ACHN (cell line): ENCODE results near the gene FHIT.

ENCODE experiments used
- DNase-seq: peaks from one replicate; pipeline ENCODE4 v3.0.0-alpha.2; 2015
- in situ Hi-C: cut with HindIII; loops from 2 replicates; pipeline ENCODE4 v1.10.0; 2017; ENCODE audit warnings: low sequenced_read_pairs, low pct_ligation_motif_present, low pct_unique_long_range_greater_than_20kb

The FHIT gene

DNA sequence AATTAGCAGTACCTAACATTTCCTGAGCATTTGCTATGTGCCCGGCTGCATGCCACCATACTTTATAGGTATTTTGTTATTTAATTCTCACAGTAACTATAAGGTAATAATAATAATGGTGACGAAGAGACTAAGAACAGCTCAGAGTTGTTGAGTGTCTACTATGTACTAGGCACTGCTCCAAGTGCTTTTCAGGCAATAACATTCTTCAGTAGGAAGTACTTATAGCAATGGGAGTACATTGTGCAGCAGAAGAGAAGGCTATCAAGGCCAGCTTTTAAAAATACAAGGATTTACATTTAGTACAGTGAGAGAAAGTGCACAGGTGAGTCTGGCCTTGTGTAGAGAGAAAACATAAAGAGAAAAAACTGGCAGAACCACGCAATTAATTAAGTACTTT is 647.4 kb downstream of the FHIT start:
- in situ Hi-C loops = no loop called here
- DNase-seq = no peak

DNA sequence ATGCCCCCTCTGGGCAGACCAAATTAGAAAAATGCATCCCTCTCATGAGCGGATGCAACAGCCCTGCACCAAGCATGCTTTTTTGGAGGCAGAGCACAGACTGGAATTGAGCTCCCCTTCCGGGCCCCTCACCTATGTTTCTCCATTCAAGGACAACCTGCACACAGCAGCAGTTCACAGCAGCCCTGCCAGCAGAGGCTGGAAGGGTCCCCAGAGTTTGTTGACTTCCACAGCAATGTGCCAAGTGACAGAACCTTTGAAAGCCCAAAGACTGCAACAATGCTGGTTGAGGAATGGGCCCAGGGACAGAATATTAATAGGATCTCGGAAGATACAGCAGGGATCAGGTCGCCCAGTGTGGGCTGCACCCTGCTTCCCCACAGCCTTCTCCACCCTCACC is 650.4 kb downstream of the FHIT start:
- no peak for DNase-seq
- in situ Hi-C loops = no loop called here

DNA sequence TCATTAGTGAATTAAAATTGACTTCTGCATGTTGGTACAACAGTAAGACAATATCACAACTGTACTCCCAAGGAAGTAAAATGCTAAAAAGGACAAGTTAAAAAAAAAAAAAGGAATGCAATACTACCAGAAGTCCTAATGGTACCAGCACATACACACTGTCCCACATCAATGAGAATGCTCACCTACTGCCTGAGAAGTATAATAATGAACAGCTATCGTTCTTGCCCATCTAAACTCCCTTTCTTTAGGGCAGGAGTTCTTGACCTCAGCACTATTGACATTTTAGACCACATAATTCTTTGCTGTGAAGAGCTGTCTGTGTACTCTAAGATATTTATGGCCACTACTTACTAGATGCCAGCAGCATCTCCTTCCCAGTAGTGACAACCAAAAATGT is 651.7 kb downstream of the FHIT start:
- no peak for DNase-seq
- in situ Hi-C loops = no loop called here

DNA sequence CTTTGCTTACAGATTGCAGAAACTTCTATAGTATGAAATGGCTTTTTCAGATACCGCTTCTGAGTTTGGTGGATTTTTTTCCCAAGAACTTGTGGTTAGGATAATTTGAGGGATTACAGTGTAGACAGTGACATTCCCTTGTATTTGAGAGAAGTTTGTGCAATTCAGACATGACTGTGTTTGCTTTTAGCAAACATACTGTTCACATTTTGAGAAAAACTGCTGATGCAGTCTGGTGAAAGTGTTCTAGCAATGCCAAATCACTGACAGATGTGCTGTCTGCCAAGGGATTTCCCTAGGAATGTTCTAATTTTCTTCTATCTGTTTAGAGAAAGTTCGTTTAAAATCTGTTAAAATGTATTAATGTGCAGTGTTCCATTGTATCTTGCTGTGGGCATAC is 652.6 kb downstream of the FHIT start:
- DNase-seq = no peak
- in situ Hi-C loops = no loop called here

DNA sequence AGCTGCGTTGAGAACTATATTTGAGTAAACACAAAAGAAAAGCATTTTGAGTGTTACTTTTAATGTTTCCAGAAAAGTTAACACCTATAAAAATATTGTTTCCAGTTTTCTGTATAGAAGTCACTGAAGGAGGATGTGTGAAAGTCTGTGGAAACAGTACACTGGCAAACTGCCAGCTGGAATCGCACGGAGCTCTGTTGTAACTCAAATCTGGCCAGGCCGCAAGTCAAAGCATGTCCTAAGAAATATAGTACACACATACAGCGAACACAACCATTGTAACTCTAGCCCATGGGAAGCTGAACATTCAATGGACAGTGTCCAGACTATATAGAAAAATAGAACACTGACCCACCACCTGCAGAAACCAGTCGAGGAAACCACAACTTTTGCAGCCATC is 657.2 kb downstream of the FHIT start:
- DNase-seq = no peak
- in situ Hi-C loops = no loop called here

DNA sequence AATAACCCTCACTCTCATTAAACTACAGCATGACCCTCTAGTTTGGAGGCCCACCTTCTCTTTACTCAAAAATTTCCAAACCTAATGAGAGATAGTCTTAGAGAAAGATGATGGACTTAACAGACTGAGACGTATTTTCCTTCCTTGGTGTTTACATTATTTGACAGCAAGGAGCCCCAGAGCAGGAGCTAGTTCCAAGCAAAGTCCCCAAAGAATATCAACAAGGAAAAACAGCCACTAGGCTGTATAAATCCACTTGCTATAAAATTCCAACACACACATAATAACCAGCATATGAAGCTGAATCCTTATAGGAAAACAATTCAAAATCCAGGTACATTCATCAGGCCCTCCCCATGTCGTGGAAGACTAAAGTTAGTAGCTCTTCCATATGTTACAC is 660.0 kb downstream of the FHIT start:
- in situ Hi-C loops = no loop called here
- DNase-seq = no peak

DNA sequence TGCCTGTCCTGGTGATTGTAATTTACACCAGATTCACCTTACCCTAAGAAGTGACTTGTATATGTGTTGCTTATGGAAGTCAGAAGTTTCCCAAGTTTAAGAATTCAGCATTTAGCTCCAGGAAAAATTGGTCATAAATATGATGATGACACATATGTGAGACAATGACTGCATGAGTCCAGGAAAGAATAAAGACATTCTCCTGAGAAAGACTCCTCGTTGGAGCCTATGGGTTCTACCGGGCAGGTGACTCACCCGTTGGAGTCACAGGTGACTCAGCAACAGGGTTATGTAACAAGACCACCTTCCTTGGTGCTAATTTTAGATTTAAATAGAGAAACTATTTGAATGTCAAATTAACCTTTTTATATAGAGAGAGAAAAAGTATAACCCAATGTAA is 662.4 kb downstream of the FHIT start:
- in situ Hi-C loops = no loop called here
- peak; percentile 15 for DNase-seq

DNA sequence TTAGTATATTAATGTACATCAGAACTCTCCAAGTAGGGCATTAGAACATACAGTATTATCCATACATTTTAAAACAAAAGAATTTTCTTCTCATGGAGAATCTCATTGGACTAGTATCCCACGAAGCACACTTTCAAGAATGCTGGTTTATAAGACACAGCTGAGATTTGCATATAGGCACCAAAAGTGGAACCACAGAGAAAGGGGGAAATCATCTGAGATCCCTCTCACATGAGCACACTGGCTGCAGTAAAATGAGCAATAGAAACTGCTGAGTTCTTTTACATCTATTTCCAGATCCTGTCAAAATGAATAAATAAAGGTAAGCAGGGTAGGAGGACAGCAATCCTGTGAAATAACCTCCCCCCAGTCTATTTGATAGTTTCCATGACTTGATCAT is 665.3 kb downstream of the FHIT start:
- in situ Hi-C loops = no loop called here

DNA sequence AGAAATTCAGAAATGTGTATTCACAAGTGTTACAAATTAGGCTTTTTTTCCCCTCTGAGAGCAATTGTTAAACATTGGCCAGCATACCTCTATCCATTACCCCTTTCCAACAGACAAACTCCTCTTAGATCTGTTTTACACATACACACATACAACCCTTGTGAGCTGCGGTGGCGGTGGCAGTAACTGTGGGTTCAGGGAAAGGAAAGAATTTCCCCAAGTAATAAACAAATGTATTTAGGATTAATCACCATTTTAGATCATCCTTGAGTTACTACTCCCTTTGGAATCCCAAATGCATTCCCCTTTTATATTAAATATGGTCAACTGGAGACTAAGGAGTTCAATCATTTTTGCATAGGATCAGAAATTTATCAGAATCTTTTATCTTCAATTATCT is 667.0 kb downstream of the FHIT start:
- in situ Hi-C loops = no loop called here
- no peak for DNase-seq

More for the DNA sequence above, 665.3 kb downstream of the FHIT start:
- DNase-seq = no peak

DNA sequence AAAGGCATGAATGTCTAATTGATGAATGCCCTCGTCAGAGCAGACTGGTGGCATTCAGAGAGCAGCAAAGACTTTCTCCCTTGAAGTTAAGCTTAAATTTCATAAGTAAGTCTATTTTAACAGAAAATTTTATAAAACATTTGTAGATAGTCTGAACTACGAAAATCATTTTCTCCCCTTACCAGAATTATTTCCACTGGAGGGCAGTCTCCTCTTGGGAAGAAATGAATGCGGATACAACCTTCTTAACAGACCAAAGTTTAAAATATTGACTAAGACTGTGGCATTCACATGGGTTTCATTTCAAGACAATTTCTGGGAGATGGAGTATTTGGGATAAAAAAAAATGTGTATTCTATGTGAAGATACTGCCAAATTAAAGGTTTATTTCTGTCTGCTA is 669.0 kb downstream of the FHIT start:
- in situ Hi-C loops = no loop called here
- DNase-seq = peak; percentile 13

DNA sequence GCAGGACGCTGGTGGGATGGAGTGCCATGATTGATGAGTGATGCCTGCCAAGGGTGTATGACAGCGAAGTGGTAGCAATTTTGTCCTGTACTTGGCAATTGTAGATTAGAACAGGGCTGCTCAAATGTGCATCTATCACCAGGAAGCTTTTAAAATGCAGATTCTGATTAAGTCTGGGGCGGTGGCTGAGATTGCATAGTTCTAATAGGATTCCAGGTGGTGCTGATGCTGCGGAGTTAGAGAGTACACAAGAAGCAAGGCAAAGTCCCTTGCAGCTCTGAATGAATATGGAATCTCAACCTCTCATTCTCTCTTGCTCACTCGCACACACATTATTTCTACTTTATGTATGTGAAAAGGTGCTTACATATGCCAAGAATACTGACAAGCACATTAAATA is 670.4 kb downstream of the FHIT start:
- no peak for DNase-seq
- in situ Hi-C loops = no loop called here

DNA sequence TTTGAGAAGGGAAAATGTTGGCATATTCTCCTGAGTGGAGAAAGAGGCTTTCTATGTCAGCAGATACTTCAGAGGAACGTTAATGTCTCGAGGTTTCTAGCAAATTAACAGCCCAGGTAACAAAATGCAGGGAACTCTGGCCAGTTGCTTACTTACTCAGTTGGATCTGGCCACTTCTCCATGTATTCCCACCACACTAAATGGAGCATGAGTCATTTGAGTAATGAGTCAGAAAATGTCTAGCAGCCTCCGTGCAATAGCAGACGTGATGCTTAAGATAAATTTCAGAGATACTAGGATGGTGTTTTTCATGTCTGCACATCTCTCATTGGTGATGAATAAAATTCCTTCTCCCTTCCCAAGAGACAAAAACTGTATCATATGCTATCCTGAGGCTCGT is 671.5 kb downstream of the FHIT start:
- DNase-seq = peak; percentile 71
- in situ Hi-C loops = no loop called here

DNA sequence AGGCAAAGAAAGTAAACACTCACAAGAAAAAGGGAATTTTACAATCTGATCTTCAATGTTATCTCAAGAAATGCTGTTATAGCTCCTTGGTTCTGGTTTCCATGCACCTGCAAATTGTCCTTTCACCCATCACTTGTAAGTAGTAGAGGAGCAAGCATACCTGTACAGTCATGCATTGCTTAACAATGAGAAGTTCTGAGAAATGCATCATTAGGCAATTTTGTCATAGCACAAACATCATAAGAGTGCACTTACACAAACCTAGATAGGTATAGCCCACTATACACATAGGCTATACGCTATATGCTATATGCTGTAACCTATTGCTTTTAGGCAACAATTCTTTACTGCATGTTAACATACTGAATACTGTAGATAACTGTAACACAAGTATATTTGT is 672.3 kb downstream of the FHIT start:
- no peak for DNase-seq
- in situ Hi-C loops = no loop called here

DNA sequence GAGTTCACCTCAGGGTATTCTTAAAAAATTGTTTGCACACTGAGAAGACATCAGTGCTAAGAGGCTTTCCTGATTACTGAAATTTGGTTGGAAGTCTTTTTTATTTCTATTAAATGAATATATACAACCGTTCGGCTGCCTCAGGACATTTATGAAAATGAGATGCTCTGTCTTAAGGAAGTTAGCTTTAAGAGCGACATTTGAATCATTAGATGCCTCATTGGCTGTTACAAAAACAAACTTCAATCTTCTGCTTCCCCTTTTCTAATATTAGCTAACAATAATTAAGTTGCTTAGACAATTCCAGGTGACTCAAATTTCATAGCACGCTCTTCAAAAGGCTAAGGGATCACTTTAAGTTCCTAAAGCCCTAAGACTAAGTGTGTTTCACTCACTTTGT is 673.7 kb downstream of the FHIT start:
- in situ Hi-C loops = no loop called here
- DNase-seq = no peak

DNA sequence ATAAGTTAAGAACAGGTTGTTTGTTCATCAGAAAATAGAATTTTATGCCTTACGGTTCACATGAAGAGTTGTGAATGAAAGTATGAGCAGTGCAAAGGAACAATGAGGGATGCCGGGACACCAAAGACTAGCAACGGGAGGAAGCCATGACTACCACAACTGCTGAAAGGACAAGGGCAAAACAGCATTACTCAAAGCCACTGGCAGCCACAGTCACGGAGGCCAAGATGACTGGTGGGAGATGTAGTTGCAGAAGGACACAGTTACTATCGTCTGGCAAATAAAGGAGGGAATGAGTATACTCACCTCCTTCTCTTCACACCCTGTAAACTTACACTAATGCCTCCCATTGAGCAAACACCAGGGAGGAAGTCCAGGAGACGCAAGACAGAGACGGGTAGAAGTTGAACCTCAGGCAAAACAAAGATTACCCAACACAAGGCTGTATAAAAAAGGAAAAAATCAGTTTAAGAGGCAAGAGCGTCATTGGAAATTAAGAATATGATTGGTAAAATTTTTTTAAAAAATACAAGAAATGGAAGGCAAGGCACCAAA is 675.5 kb downstream of the FHIT start:
- no peak for DNase-seq
- in situ Hi-C loops = no loop called here

DNA sequence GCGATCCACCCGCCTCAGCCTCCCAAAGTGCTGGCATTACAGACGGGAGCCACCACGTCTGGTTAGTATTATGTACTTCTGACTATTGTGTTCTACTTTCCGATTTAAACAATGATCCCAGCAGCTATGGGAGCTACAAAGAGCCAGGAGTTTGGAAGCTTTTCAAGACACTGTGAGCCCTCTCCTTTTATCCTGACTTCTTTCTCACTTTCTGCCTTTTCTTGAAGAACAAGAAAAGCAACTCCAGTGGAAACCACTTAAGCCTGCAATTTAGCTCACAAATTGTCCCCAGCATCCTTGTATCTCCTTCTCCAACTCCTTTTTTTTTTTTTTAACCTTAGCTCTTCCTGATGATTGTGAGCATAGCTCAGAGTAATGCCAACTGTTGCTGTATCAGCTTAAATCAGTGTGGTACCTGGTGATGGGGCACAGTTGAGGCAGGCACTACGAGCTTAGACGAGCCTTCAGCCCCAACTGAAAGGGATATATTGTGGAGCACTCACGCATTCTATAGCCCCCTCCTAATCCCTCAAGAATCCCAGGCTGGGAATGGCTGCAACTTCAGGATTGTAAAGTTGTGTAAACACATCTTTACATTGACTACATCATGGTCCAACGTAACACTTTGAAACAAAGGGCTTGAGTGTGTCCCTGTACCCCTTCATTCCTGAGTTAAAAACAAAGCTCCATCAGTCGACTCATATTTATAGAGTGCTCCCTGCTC is 677.0 kb downstream of the FHIT start:
- DNase-seq = no peak
- in situ Hi-C loops = no loop called here

DNA sequence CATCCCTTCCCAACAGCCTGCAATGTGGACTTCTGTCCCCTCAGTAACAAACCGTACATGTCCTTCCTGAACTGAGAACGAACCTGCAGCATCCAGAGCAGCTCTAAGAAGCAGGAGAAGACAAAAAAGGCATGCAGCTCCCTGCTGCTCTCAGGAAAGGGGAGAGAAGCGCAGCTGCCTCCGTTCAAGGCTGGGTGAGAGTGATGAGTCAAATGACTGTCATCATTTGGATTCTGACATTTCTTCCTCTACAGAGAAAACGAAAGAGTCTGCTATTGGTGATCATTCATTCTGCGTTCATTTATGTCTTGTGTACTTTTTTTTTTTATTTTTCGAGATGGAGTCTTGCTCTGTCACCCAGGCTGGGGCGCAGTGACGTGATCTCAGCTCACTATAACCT is 677.8 kb downstream of the FHIT start:
- in situ Hi-C loops = no loop called here
- DNase-seq = peak; percentile 44

DNA sequence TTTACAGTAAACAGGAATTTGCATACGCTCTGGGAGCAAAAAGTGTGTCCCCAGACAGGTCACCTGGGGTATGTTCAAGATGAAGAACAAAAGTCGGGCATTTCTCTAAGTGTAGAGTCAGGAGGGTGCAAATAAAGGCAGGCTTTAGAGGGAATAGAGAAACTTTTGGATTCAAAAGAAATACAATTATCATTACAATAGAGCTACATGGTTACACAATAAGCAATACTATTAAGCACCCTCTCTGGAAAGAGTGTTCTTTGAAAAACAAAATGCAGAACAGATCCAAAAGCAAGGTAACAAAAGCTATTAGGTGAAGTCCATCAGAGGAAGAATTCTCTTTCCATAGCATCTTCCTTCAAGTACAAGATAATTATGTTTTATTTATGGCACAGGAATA is 679.7 kb downstream of the FHIT start:
- no peak for DNase-seq
- in situ Hi-C loops = no loop called here

DNA sequence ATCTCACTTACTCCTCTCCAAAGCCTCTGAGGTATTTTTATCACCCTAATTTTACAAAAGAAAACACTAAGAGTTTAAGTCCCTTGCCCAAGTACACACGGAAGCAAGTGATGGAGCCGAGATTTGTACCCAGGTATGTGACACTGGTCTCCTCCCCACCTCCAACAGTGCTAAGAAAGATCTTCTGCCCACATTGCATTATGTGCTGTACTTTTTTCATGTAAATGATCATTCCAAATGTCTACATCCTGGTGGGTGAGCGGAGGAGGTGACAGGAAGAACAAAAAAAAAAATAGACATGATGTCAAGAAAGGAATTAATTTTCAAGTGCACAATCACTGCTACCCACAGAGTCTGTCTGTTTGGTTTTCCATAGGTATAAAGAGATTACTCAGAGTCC is 694.1 kb downstream of the FHIT start:
- DNase-seq = no peak
- in situ Hi-C loops = no loop called here

DNA sequence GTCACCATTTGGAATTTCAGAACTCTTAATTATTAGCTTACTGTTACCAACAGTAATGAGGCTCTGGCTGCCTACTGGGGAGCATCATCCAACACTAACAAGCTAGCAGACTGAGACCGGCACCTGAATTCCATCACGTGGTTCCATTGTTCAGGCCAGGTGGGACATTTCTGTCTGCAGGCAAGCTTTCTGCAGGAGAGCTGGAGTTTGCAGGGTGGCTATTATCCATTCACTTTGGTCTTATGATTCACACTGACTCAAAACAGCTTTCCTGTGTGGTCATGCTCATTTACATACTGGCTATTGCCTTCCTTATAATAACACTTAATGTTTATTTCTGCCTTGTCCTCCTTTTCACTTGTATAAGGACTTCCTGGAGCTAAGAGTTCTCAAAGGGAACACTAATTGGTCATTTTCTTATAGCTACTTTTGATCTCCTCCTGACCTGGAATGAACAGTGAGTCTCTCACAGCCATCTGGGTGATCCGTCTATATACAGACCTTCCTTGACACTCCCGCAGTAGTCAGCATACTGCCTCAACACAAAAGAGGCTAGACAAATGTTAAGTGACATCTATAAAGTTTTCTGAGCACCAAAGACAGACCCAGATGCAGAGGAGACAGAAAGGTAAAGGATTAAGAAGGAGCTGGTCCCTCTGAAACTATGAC is 695.4 kb downstream of the FHIT start:
- DNase-seq = no peak
- in situ Hi-C loops = no loop called here
